ENCODE data around the gene C10orf90.

GRCh38 chr10:126639084-126639483 is 31.4 kb downstream of the C10orf90 start:
- TF ChIP-seq CTCF (IDR thresholded peaks at IDR 0.05) = no peak
- TF ChIP-seq POLR2A (IDR thresholded peaks at IDR 0.05; ENCODE audit: low read depth) = no peak
- TF ChIP-seq EP300 (IDR thresholded peaks at IDR 0.05) = no peak
